Inflammatory macrophage treated with lipopolysaccharide for 4 hours (primary cell): ENCODE results near the gene UXS1.

Experiments
- DNase-seq: peaks from one replicate; pipeline ENCODE4 v3.0.0-alpha.2; 2020

Gene UXS1

GRCh38 chr2:106129150-106129549, 65.0 kb downstream of the UXS1 start:
- no peak for DNase-seq

- DNase-seq: no peak
These were observed 66.3 kb downstream of the UXS1 start for GRCh38 chr2:106127776-106128268.

GRCh38 chr2:106127282-106127771, 66.8 kb downstream of the UXS1 start:
- no peak for DNase-seq

- no peak for DNase-seq
These were observed 67.3 kb downstream of the UXS1 start for GRCh38 chr2:106126705-106127281.

GRCh38 chr2:106126295-106126694, 67.8 kb downstream of the UXS1 start:
- DNase-seq: no peak

- DNase-seq: no peak
These were observed 69.1 kb downstream of the UXS1 start for GRCh38 chr2:106124905-106125549.

GRCh38 chr2:106124106-106124756, 69.9 kb downstream of the UXS1 start:
- DNase-seq: no peak

- DNase-seq: no peak
These were observed 71.9 kb downstream of the UXS1 start for GRCh38 chr2:106122157-106122556.

GRCh38 chr2:106120432-106120831, 73.7 kb downstream of the UXS1 start:
- DNase-seq: no peak

GRCh38 chr2:106119074-106119473, 75.0 kb downstream of the UXS1 start:
- DNase-seq: no peak

GRCh38 chr2:106117882-106118684, 76.0 kb downstream of the UXS1 start:
- DNase-seq: no peak

- no peak for DNase-seq
These were observed 76.8 kb downstream of the UXS1 start for GRCh38 chr2:106117347-106117746.

- DNase-seq: no peak
These were observed 77.9 kb downstream of the UXS1 start for GRCh38 chr2:106116248-106116647.

- no peak for DNase-seq
These were observed 78.4 kb downstream of the UXS1 start for GRCh38 chr2:106115665-106116064.

- DNase-seq: peak; percentile 89
These were observed 78.9 kb downstream of the UXS1 start for GRCh38 chr2:106115250-106115649.

GRCh38 chr2:106114166-106114565, 79.9 kb downstream of the UXS1 start:
- no peak for DNase-seq

- no peak for DNase-seq
These were observed 80.6 kb downstream of the UXS1 start for GRCh38 chr2:106113361-106113966.

GRCh38 chr2:106111882-106112571, 82.1 kb downstream of the UXS1 start:
- no peak for DNase-seq

- no peak for DNase-seq
These were observed 84.3 kb downstream of the UXS1 start for GRCh38 chr2:106109675-106110424.

GRCh38 chr2:106108791-106109190, 85.3 kb downstream of the UXS1 start:
- DNase-seq: no peak

GRCh38 chr2:106108351-106108750, 85.8 kb downstream of the UXS1 start:
- no peak for DNase-seq
